DND-41 (cell line): ENCODE results near the gene COPE.

Experiments
- CTCF ChIP-seq: IDR thresholded peaks from 2 replicates; pipeline ENCODE4 v1.5.1; 2012; ENCODE audit warnings: borderline replicate concordance, low read length, moderate library complexity, mild to moderate bottlenecking; ENCODE audit not compliant: poor library complexity, severe bottlenecking; ENCODE audit errors: extremely low read depth
- EZH2 ChIP-seq: IDR thresholded peaks from 3 replicates; pipeline ENCODE4 v1.6.1; 2012; ENCODE audit warnings: borderline replicate concordance, low read depth, mild to moderate bottlenecking, moderate library complexity, low read length, inconsistent platforms; ENCODE audit not compliant: severe bottlenecking

DNA sequence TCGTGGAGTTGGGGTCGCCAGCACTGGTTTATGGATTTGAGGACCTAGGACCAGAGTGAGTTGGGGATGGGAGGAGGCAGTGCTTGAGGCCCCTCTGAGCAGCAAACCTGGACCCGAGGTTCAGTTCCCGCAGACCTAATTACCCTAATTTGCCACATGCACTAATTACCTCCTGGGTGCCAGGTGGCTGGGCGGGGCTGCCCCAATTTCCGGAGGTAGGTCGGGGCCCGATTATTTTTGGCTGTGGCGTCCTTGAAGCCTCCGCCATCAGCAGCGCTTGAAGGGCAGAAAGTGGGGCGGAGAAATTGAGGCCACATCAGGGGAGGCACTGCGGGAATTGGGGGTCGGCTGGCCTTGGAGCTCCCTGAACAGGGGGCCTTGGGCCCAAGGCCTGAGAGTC is 27.7 kb upstream of the COPE start:
- TF ChIP-seq CTCF (no peak), EZH2 (no peak)
